Thymus (tissue), 11 donors: ENCODE measurements around the gene PITPNC1. TPM values are rescaled to one million over a fixed set of nuclear protein-coding genes. Genes with fewer than 3 reads are reported as not detected.
A peak's percentile ranks its signal among the peaks of the same experiment; 100 is the strongest.
"Not testable (repeated sequence)": the region's sequence is repeated elsewhere in the genome, so short reads cannot be mapped to it uniquely, and the experiment has no call there.

ENCODE experiments used
- DNase-seq, 9 donors: peaks; one replicate each; pipeline ENCODE4 v3.0.0-alpha.2; 2013; ENCODE audit warnings: low spot score in 9 of 9, low read depth in 6 of 9, missing footprints in 1 of 9
- H3K27ac ChIP-seq, 2 donors: one replicate each; pipeline ENCODE4 v1.5.1; 2013; ENCODE audit warnings: control low read depth in 1 of 2, low read depth in 1 of 2, low read length in 1 of 2, mild to moderate bottlenecking in 1 of 2, moderate library complexity in 1 of 2
- H3K27me3 ChIP-seq, 2 donors: one replicate each; pipeline ENCODE4 v1.5.1; 2013; ENCODE audit warnings: low read length in 1 of 2; ENCODE audit not compliant: control insufficient read depth in 2 of 2, insufficient read depth in 1 of 2
- H3K36me3 ChIP-seq, 2 donors: one replicate each; pipeline ENCODE4 v1.5.1; 2013; ENCODE audit warnings: low read length in 1 of 2, mild to moderate bottlenecking in 1 of 2, moderate library complexity in 1 of 2; ENCODE audit not compliant: control insufficient read depth in 2 of 2, insufficient read depth in 2 of 2
- H3K4me1 ChIP-seq, 2 donors: one replicate each; pipeline ENCODE4 v1.5.1; 2013; ENCODE audit warnings: low read length in 2 of 2; ENCODE audit not compliant: control insufficient read depth in 2 of 2, insufficient read depth in 2 of 2
- H3K4me3 ChIP-seq, 2 donors: one replicate each; pipeline ENCODE4 v1.5.1; 2013; ENCODE audit warnings: low read length in 2 of 2, control low read depth in 1 of 2, mild to moderate bottlenecking in 1 of 2
- H3K9me3 ChIP-seq, 2 donors: one replicate each; pipeline ENCODE4 v1.5.1; 2013; ENCODE audit warnings: low read length in 1 of 2, mild to moderate bottlenecking in 1 of 2; ENCODE audit not compliant: control insufficient read depth in 2 of 2, insufficient read depth in 1 of 2
- WGBS: extraction: QIAGEN DNeasy Blood & Tissue Kit; methylation state at CpG from one replicate; pipeline ENCODE4 v1.1.7; 2013; 5-methylcytosine and 5-hydroxymethylcytosine counted together
- polyA plus RNA-seq: library from polyadenylated mRNA; stranded (reverse); fragments of 200-250 nt; gene quantifications from one replicate; pipeline ENCODE4 v1.2.3, GENCODE V29; 2013
- total RNA-seq: library from RNA; stranded (reverse); fragments of 120-200 nt; gene quantifications from one replicate; pipeline ENCODE4 v1.2.4, GENCODE V29; 2013
- donor health status: healthy.

The PITPNC1 gene
- total and polyA plus RNA-seq, 2 donors = 26.0 to 27.0 TPM

DNA sequence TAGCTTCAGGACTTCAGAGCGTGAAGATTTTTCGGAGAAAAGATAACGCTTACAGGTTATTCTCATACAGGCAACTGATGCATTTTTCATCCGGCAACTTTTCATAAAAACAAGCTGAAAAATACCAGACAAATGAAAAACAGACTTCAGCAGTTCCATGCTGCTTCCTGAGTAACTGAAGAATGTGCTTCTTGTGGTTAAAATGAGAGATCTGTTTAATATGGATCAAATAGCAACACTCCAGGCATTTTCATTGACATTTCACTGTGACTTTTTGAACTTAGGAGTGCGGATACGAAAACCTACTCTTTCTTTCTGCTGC is 705 bp upstream of the PITPNC1 start:
- WGBS = 26% methylated on average over 6 of the region's 6 CpGs
- Histone ChIP-seq H3K27ac (peak overlapping the region; percentile 71 to 95), H3K4me3 (peak overlapping the region; percentile 53 to 84)

DNA sequence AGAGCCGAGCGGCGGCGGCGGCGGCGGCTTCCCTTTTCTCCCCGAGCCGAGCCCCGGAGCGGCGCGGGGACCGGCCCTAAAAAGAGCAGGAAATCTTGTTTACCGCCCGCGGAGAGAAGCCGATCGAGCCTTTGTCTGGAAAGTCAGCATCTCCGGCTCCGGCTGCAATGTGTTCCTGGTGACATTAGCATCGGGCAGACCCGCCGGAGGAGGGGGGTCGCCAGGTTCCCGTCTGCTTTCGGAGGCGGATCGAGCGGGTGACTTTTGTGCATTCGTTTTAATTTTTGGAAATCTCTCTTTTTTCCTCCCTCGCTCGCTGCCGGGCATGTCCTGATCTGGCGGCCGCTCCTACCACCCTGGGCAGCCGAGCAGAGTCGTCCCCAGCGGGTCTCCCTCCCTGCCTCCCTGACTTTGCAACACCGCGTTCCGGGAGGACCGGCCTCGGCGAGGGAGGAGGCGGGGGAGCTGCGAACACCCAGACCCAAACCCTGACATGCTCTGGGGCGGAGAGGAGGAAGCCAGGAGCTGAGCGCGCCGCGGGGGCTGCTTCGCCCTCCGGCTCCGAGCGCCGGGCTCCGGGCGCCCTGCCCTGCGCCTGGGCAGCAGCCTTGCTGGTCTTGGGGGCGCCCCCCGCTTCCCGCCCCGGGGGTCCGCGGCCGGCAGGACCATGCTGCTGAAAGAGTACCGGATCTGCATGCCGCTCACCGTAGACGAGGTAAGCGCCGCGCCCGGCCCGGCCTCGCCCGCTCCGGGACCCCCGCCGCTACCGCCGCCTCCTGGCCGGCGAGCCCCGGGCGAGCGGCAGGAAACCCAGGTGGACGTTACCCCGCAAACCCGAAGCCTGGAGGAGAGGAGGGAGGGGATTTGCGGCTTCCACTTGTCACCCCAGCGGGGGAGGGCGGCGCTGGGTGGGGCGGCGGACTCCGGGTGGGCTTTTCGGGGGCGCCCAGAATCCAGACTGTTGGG is 690 bp downstream of the PITPNC1 start:
- peak overlapping the region; percentile 91 to 95 for H3K27ac ChIP-seq
- under 1% methylated on average over 100 of the region's 100 CpGs for WGBS
- peak in 5 of 9 donors; percentile 52 to 80 (median 61) for DNase-seq
- no peaks in the 10 kb centered on the region for H3K36me3 ChIP-seq
- H3K4me3 ChIP-seq = peak overlapping the region; percentile 84 to 92
- H3K27me3 ChIP-seq = peaks cover 0 to 3% of the 10 kb centered on the region in 2 donors
- no peaks in the 10 kb centered on the region for H3K9me3 ChIP-seq
- peaks cover 8 to 22% of the 10 kb centered on the region in 2 donors for H3K4me1 ChIP-seq

More for the DNA sequence above, 705 bp upstream of the PITPNC1 start:
- Histone ChIP-seq H3K27me3 (peaks cover 0 to 3% of the 10 kb centered on the region in 2 donors), H3K9me3 (no peaks in the 10 kb centered on the region), H3K4me1 (peaks cover 8 to 22% of the 10 kb centered on the region in 2 donors), H3K36me3 (no peaks in the 10 kb centered on the region)
- DNase-seq = no peak

GRCh38 chr17:67378454-67379250 is 1.6 kb downstream of the PITPNC1 start:
- under 1% methylated on average over 72 of the region's 72 CpGs for WGBS
- DNase-seq = peak in 7 of 9 donors; percentile 65 to 91 (median 78)
- peak overlapping the region; percentile 84 to 92 for H3K4me3 ChIP-seq
- H3K27ac ChIP-seq = peak overlapping the region; percentile 91 to 95
- peaks cover 8 to 22% of the 10 kb centered on the region in 2 donors for H3K4me1 ChIP-seq
- peaks cover 0 to 3% of the 10 kb centered on the region in 2 donors for H3K27me3 ChIP-seq
- peaks cover 0 to 4% of the 10 kb centered on the region in 2 donors for H3K36me3 ChIP-seq
- no peaks in the 10 kb centered on the region for H3K9me3 ChIP-seq

DNA sequence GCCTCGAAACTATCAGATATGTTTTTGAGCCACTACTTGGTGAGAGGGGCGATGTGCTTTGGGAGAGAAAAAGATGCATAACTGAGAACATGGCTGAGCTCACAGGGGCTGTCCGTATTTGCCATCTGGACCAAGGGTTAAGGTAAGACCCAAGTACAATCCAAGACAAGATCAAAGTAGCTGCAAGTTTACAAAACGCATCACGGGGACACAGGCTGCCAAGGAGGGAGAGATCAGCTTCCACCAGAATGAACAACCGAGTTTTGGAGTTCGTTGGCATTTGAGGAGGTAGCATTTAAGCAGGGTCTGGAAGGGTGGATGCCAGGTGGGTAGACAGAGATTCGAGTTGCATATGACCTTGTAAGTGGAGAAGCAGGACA is 2.2 kb downstream of the PITPNC1 start:
- H3K9me3 ChIP-seq = no peaks in the 10 kb centered on the region
- H3K27me3 ChIP-seq = peaks cover 0 to 3% of the 10 kb centered on the region in 2 donors
- H3K36me3 ChIP-seq = peaks cover 0 to 4% of the 10 kb centered on the region in 2 donors
- peak overlapping the region; percentile 84 to 92 for H3K4me3 ChIP-seq
- peak overlapping the region in 1 of 2 donors; percentile 61 for H3K27ac ChIP-seq
- 78% methylated on average over 8 of the region's 8 CpGs for WGBS
- no peak for DNase-seq
- peaks cover 8 to 22% of the 10 kb centered on the region in 2 donors for H3K4me1 ChIP-seq

GRCh38 chr17:67381929-67382257 is 4.8 kb downstream of the PITPNC1 start:
- DNase-seq = no peak
- H3K36me3 ChIP-seq = peaks cover 0 to 7% of the 10 kb centered on the region in 2 donors
- H3K27me3 ChIP-seq = peaks cover 0 to 2% of the 10 kb centered on the region in 2 donors
- peaks cover 0 to 8% of the 10 kb centered on the region in 2 donors for H3K9me3 ChIP-seq
- WGBS = 93% methylated on average over 1 of the region's 1 CpG
- H3K27ac ChIP-seq = no peak overlapping the region
- H3K4me1 ChIP-seq = peaks cover 8 to 9% of the 10 kb centered on the region in 2 donors
- no peak overlapping the region for H3K4me3 ChIP-seq

DNA sequence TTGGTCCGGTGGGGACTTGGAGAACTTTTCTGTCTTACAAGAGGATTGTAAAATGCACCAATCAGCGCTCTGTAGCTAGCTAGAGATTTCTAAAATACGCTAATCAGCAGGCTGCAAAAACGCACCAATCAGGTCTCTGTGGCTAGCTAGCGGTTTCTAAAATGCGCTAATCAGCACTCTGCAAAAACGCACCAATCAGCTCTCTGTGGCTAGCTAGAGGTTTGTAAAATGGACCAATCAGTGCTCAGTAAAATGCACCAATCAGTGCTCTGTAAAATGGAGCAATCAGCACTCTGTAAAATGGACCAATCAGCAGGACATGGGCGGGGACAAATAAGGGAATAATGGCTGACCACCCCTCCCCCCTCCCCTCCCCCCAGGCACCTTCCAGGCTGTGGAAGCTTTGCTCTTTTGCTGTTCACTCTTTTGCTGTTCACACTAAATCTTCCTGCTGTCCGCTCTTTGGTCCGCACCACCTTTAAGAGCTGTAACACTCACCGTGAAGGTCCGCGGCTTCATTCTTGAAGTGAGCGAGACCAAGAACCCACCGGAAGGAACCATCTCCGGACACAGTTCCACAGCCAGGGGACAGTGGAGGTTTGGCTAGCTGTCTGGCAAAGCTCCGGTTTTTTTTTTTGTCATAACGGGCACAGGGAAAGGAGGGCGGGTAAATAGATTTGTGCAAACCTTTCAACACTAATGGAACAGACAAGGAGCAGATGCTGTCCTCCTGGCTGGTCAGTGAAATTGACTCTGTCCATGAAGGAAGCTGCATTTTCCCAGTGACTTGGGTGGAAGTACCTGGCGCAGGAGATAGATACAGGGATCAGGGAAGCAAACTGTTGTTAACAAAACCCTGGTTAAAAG is 8.3 kb downstream of the PITPNC1 start:
- Histone ChIP-seq H3K4me3 (no peak overlapping the region), H3K36me3 (peaks cover 0 to 7% of the 10 kb centered on the region in 2 donors), H3K27ac (no peak overlapping the region), H3K27me3 (no peaks in the 10 kb centered on the region), H3K4me1 (peaks cover 3 to 7% of the 10 kb centered on the region in 2 donors), H3K9me3 (peaks cover 0 to 8% of the 10 kb centered on the region in 2 donors)
- DNase-seq = no peak
- 96% methylated on average over 20 of the region's 20 CpGs for WGBS

GRCh38 chr17:67386965-67387551 is 10.0 kb downstream of the PITPNC1 start:
- peak in 3 of 9 donors; percentile 25 to 58 (median 50) for DNase-seq
- Histone ChIP-seq H3K27ac (no peak overlapping the region), H3K9me3 (peaks cover 0 to 8% of the 10 kb centered on the region in 2 donors), H3K36me3 (peaks cover 0 to 7% of the 10 kb centered on the region in 2 donors), H3K4me1 (peaks cover 14% of the 10 kb centered on the region in 2 donors), H3K4me3 (no peak overlapping the region), H3K27me3 (no peaks in the 10 kb centered on the region)
- WGBS = 76% methylated on average over 16 of the region's 16 CpGs

DNA sequence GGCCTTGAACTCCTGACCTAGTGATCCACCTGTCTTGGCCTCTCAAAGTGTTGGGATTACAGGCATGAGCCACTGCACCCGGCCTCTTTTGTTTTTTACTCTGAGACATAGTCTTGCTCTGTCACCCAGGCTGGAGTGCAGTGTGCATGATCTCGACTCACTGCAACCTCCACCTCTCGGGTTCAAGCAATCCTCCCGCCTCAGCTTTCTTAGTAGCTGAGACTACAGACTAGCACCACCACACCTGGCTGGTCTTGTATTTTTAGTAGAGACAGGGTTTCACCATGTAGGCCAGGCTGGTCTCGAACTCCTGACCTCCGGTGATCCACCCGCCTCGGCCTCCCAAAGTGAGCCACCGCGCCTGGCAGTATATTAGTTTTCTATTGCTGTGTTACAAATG is 11.5 kb downstream of the PITPNC1 start:
- peaks cover 14% of the 10 kb centered on the region in 2 donors for H3K4me1 ChIP-seq
- H3K27ac ChIP-seq, H3K9me3 ChIP-seq, DNase-seq, H3K4me3 ChIP-seq, H3K36me3 ChIP-seq, H3K27me3 ChIP-seq: not testable (repeated sequence)
- 98% methylated on average over 10 of the region's 10 CpGs for WGBS
